WTC11 (cell line): ENCODE measurements around the gene IPO8. TPM values are rescaled to one million over a fixed set of nuclear protein-coding genes. Genes with fewer than 3 reads are reported as not detected.

Experiments
- ATAC-seq: fragments of 200-7000 bp; cut with Tn5 transposase; 2 replicates; pipeline ENCODE4 v1.10.0; 2021; ENCODE audit warnings: mild to moderate bottlenecking, moderate library complexity
- CTCF ChIA-PET: fragments of 300-600 bp; sonication (Branson Sonifier 250); formaldehyde crosslinking; loops from one replicate; lab custom pipeline; 2021; ENCODE audit warnings: antibody characterized with exemption; lab: Charles Lee
- POLR2A ChIA-PET: fragments of 350-600 bp; sonication (Branson Sonifier 250); formaldehyde crosslinking; loops from one replicate; lab custom pipeline; 2021; ENCODE audit warnings: antibody characterized with exemption; lab: Charles Lee
- DNase-seq: peaks from one replicate; pipeline ENCODE4 v3.0.0; 2021; ENCODE audit warnings: low spot score
- H3K27ac Mint-ChIP-seq: 2 replicates; pipeline ENCODE4 v1.8.0; 2021; ENCODE audit warnings: mixed read lengths
- H3K27me3 Mint-ChIP-seq: 2 replicates; pipeline ENCODE4 v1.8.0; 2021; ENCODE audit warnings: low read depth, mild to moderate bottlenecking, moderate library complexity, mixed read lengths
- H3K36me3 Mint-ChIP-seq: 2 replicates; pipeline ENCODE4 v1.8.0; 2021; ENCODE audit warnings: mixed read lengths
- H3K4me1 Mint-ChIP-seq: 2 replicates; pipeline ENCODE4 v1.8.0; 2022; ENCODE audit warnings: mixed read lengths
- H3K4me3 Mint-ChIP-seq: 2 replicates; pipeline ENCODE4 v1.8.0; 2021; ENCODE audit warnings: mild to moderate bottlenecking, moderate library complexity, mixed read lengths
- H3K9me3 Mint-ChIP-seq: 2 replicates; pipeline ENCODE4 v1.8.0; 2021; ENCODE audit warnings: mixed read lengths
- ATF1 ChIP-seq: sonication (generic); formaldehyde crosslinking; IDR thresholded peaks from 2 replicates; pipeline ENCODE4 v1.8.1; 2023; ENCODE audit warnings: mild to moderate bottlenecking, moderate library complexity, missing genetic modification reagents
- E2F1 ChIP-seq: sonication (generic); formaldehyde crosslinking; IDR thresholded peaks from 2 replicates; pipeline ENCODE4 v1.8.0; 2022; ENCODE audit warnings: mild to moderate bottlenecking, missing genetic modification reagents
- ELF4 ChIP-seq: sonication (generic); formaldehyde crosslinking; IDR thresholded peaks from 2 replicates; pipeline ENCODE4 v1.8.1; 2022; ENCODE audit warnings: low read depth, mild to moderate bottlenecking, moderate library complexity, missing genetic modification reagents
- FOXP4 ChIP-seq: sonication (generic); formaldehyde crosslinking; IDR thresholded peaks from 2 replicates; pipeline ENCODE4 v1.8.0; 2022; ENCODE audit warnings: mild to moderate bottlenecking, missing genetic modification reagents
- IRF1 ChIP-seq: sonication (generic); formaldehyde crosslinking; IDR thresholded peaks from 2 replicates; pipeline ENCODE4 v1.8.0; 2023; ENCODE audit warnings: missing genetic modification reagents
- JUN ChIP-seq: sonication (generic); formaldehyde crosslinking; IDR thresholded peaks from 2 replicates; pipeline ENCODE4 v1.8.0; 2023; ENCODE audit warnings: mild to moderate bottlenecking, missing genetic modification reagents
- KAT7 ChIP-seq: sonication (generic); formaldehyde crosslinking; IDR thresholded peaks from 2 replicates; pipeline ENCODE4 v1.8.1; 2023; ENCODE audit warnings: missing genetic modification reagents, mild to moderate bottlenecking, borderline replicate concordance
- NFATC4 ChIP-seq: fragments of 250-450 bp; sonication (Bioruptor Pico); IDR thresholded peaks from 2 replicates; pipeline ENCODE4 v1.9.0; 2021; ENCODE audit warnings: mild to moderate bottlenecking
- NR2C2 ChIP-seq: sonication (generic); formaldehyde crosslinking; IDR thresholded peaks from 2 replicates; pipeline ENCODE4 v1.8.0; 2022; ENCODE audit warnings: mild to moderate bottlenecking, missing genetic modification reagents
- PREB ChIP-seq: sonication (generic); formaldehyde crosslinking; IDR thresholded peaks from 2 replicates; pipeline ENCODE4 v1.8.1; 2022; ENCODE audit warnings: mild to moderate bottlenecking, missing genetic modification reagents, moderate library complexity, borderline replicate concordance
- SMAD4 ChIP-seq: sonication (generic); formaldehyde crosslinking; IDR thresholded peaks from 2 replicates; pipeline ENCODE4 v1.8.0; 2022; ENCODE audit warnings: mild to moderate bottlenecking, missing genetic modification reagents
- ZNF317 ChIP-seq: sonication (generic); formaldehyde crosslinking; IDR thresholded peaks from 2 replicates; pipeline ENCODE4 v1.8.1; 2023; ENCODE audit warnings: low read depth, mild to moderate bottlenecking, moderate library complexity, missing genetic modification reagents, borderline replicate concordance
- ZNF532 ChIP-seq: fragments of 250-450 bp; sonication (Bioruptor Pico); IDR thresholded peaks from 2 replicates; pipeline ENCODE4 v1.9.0; 2021; ENCODE audit warnings: mild to moderate bottlenecking, borderline replicate concordance
- ZNF671 ChIP-seq: fragments of 250-450 bp; sonication (Bioruptor Pico); IDR thresholded peaks from 2 replicates; pipeline ENCODE4 v1.8.0; 2021; ENCODE audit warnings: mild to moderate bottlenecking
- ZSCAN18 ChIP-seq: fragments of 250-450 bp; sonication (Bioruptor Pico); IDR thresholded peaks from 2 replicates; pipeline ENCODE4 v2.1.2; 2022; ENCODE audit warnings: mild to moderate bottlenecking, moderate library complexity
- total RNA-seq: library from RNA; stranded (reverse); gene quantifications from 3 replicates; pipeline ENCODE4 v1.2.3, GENCODE V29; 2021

The IPO8 gene
- total RNA-seq, 1 experiment from 2014 or later = 44.8 TPM

- TF ChIP-seq FOXP4 (CRISPR knock-in tag) (no peak), NR2C2 (no peak), PREB (CRISPR knock-in tag) (no peak)
Observed at GRCh38 chr12:30730011-30730410, 34.3 kb upstream of the IPO8 start (continued).

GRCh38 chr12:30729547-30729946 is 33.9 kb upstream of the IPO8 start:
- no peaks in the 10 kb centered on the region for H3K9me3 Mint-ChIP-seq
- POLR2A ChIA-PET = interaction anchor here (0.6 kb wide), 1 partner anchor 23 kb away, joined by 5 read pairs; no protein-coding TSS in a partner anchor
- H3K27ac Mint-ChIP-seq = 0 out of 2 replicates have a peak overlapping the region, but pooled peaks have one; percentile 7
- no peak overlapping the region for H3K4me3 Mint-ChIP-seq
- ATAC-seq (no peak), DNase-seq (no peak)
- peaks cover 73% of the 10 kb centered on the region for H3K36me3 Mint-ChIP-seq
- H3K27me3 Mint-ChIP-seq = no peaks in the 10 kb centered on the region
- no peaks in the 10 kb centered on the region for H3K4me1 Mint-ChIP-seq
- TF ChIP-seq ELF4 (CRISPR knock-in tag) = no peak
- TF ChIP-seq NFATC4 (CRISPR knock-in tag) = no peak
- no peak for TF ChIP-seq ZNF317
- no peak for TF ChIP-seq NR2C2
- no peak for TF ChIP-seq PREB (CRISPR knock-in tag)
- no peak for TF ChIP-seq JUN (CRISPR knock-in tag)
- TF ChIP-seq, all 79 proteins: peak for 0
- CTCF ChIA-PET = no interaction called here

- Mint-ChIP-seq H3K9me3 (no peaks in the 10 kb centered on the region), H3K27ac (no peak overlapping the region), H3K4me1 (peaks cover 9% of the 10 kb centered on the region; the same call in 1 of the 2 replicates), H3K4me3 (no peak overlapping the region), H3K36me3 (peaks cover 66% of the 10 kb centered on the region), H3K27me3 (no peaks in the 10 kb centered on the region)
- TF ChIP-seq IRF1 (CRISPR knock-in tag) = no peak
- TF ChIP-seq ZNF532 (CRISPR knock-in tag) = no peak
- TF ChIP-seq KAT7 (CRISPR knock-in tag) = no peak
- no peak for DNase-seq
- POLR2A ChIA-PET = no interaction called here
- no peak for ATAC-seq
- CTCF ChIA-PET = no interaction called here
Observed at GRCh38 chr12:30726647-30727046, 31.0 kb upstream of the IPO8 start.

- ChIA-PET CTCF (interaction anchor here (1.1 kb wide), 1 partner anchor 30 kb away, joined by 3 read pairs; the partner anchor contains the start of gene IPO8), POLR2A (no interaction called here)
- Mint-ChIP-seq H3K9me3 (no peaks in the 10 kb centered on the region), H3K27ac (no peak overlapping the region), H3K4me3 (no peak overlapping the region), H3K4me1 (peaks cover 9% of the 10 kb centered on the region; the same call in 1 of the 2 replicates), H3K36me3 (peaks cover 67% of the 10 kb centered on the region), H3K27me3 (no peaks in the 10 kb centered on the region)
- DNase-seq (no peak), ATAC-seq (no peak)
- TF ChIP-seq ATF1 (CRISPR knock-in tag) (no peak), ELF4 (CRISPR knock-in tag) (no peak), ZSCAN18 (no peak), E2F1 (CRISPR knock-in tag) (no peak), ZNF671 (CRISPR knock-in tag) (no peak), SMAD4 (no peak)
Observed at GRCh38 chr12:30725739-30726138, 30.1 kb upstream of the IPO8 start.
